ENCODE data around the gene HOXA4. TPM values are rescaled to one million over a fixed set of nuclear protein-coding genes. Genes with fewer than 3 reads are reported as not detected.

HOXA4 gene
- total RNA-seq, 1 donor from 2014 or later: not detected

DNA sequence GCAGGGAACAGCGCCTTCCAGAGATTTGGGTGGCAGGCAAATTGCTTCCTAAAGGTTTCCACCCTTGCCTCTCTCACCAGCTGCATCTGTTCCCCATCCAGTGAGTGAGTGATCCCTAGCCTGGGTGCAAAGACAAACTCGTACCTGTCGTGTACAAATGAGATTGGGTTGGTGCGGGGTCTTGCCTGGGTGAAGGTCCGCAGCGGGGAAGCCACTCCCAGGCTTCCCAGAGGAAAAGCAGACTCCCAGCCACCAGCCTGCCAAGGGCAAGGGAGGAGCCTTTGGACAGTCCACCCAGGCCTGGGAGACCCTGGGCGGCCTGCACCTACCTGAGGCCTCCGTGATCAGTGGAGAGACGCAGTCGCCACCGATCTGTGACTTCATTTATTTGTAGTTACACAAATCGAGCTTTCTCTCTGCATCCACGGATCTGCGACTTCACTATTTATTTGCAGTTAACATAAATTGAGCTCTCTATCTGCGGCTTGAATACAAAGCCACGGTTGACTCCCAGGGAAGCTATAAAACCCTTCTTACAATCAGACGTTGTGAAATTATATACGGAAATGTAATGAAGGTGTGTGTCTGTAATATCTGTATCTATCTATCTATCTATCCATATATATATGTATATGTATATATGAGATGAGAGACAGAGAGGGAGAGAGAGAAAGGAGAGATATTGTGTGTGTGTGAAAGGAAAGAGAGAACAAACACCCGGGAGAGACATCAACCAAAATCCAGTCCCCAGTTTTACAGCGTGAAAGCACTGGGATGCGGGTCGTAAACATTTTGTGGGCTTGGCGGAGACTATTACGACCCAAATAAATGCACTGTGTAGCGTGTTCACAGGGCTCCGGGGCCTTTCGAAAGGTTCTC is 28.9 kb upstream of the HOXA4 start:
- Mint-ChIP-seq H3K4me1 (peaks cover 4% of the 10 kb centered on the region), H3K27me3 (ENCODE audit: insufficient read depth, low read depth) (peaks cover 92% of the 10 kb centered on the region), H3K4me3 (peak overlapping the region; percentile 33), H3K27ac (no peak overlapping the region), H3K36me3 (peaks cover 2% of the 10 kb centered on the region), H3K9me3 (peaks cover 15% of the 10 kb centered on the region)
- Histone ChIP-seq H3K4me2 (no peak overlapping the region), H3K27me3 (peaks cover 100% of the 10 kb centered on the region), H3K36me3 (no peaks in the 10 kb centered on the region), H3K27ac (no peak overlapping the region), H3K79me2 (ENCODE audit: low read depth) (no peaks in the 10 kb centered on the region), H4K20me1 (ENCODE audit: low read depth) (peaks cover 54% of the 10 kb centered on the region), H2AFZ (replicated peaks) (no peak overlapping the region), H3F3A (ENCODE audit: low read depth) (no peaks in the 10 kb centered on the region), H3K9me3 (ENCODE audit: low read depth) (no peaks in the 10 kb centered on the region), H3K4me1 (no peaks in the 10 kb centered on the region), H3K9ac (no peak overlapping the region), H3K4me3 (no peak overlapping the region)
- TF ChIP-seq EZH2phosphoT487 (IDR thresholded peaks at IDR 0.05): no peak
- peak; percentile 67 for TF ChIP-seq EZH2 (IDR thresholded peaks at IDR 0.05)
- no peak for DNase-seq (ENCODE audit: low spot score)

DNA sequence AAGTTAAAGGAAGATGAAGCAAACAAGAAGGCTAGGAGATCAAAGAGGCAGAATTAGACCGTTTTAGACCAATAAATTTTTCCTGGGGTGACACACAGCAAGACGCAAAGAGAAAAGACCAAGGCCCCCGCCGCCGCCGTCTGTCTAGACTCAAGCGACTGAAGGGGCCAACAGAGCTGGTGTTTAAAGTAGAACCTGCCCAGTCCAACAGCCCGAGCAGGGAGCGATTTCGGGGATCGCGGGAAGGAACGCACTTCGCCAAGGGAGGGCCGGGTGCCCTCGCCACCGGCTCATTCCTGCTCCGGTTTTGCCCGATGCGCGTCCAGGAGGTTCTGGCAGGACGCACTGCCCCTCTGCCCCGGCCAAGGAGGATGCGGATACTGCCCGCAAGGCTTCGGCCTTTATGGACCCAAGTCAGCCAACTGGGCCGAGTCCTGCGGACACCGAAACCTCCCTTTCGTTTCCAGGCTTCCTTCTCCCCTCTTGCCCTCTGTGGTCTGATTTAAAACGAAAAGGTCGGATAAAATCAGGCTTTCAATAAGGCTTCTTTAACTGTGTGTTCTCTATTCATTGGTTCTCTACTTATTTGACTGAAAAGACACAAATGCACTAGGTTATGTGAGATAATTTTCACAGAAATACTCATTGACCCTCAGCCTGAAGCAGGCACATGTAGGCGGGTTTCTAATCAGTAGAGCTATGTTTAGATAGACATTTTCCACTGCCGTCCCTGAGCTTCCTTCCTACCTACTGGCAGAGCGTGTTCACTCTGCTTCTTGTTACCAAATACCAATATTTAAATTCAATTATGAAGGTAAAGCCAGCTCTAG is 28.1 kb upstream of the HOXA4 start:
- H3K27me3 ChIP-seq: peaks cover 100% of the 10 kb centered on the region
- H3K9me3 ChIP-seq (ENCODE audit: low read depth): no peaks in the 10 kb centered on the region
- H3K4me2 ChIP-seq: no peak overlapping the region
- no peak overlapping the region for H3K4me3 ChIP-seq
- TF ChIP-seq, protein P1, sequence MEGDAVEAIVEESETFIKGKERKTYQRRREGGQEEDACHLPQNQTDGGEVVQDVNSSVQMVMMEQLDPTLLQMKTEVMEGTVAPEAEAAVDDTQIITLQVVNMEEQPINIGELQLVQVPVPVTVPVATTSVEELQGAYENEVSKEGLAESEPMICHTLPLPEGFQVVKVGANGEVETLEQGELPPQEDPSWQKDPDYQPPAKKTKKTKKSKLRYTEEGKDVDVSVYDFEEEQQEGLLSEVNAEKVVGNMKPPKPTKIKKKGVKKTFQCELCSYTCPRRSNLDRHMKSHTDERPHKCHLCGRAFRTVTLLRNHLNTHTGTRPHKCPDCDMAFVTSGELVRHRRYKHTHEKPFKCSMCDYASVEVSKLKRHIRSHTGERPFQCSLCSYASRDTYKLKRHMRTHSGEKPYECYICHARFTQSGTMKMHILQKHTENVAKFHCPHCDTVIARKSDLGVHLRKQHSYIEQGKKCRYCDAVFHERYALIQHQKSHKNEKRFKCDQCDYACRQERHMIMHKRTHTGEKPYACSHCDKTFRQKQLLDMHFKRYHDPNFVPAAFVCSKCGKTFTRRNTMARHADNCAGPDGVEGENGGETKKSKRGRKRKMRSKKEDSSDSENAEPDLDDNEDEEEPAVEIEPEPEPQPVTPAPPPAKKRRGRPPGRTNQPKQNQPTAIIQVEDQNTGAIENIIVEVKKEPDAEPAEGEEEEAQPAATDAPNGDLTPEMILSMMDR (IDR thresholded peaks at IDR 0.05): no peak
- TF ChIP-seq EZH2 (IDR thresholded peaks at IDR 0.05): peak; percentile 80
- TF ChIP-seq EZH2phosphoT487 (IDR thresholded peaks at IDR 0.05): peak; percentile 81
- H3K79me2 ChIP-seq (ENCODE audit: low read depth): no peaks in the 10 kb centered on the region
- H3F3A ChIP-seq (ENCODE audit: low read depth): no peaks in the 10 kb centered on the region
- no peak overlapping the region for H3K27ac ChIP-seq
- H3K4me3 Mint-ChIP-seq: no peak overlapping the region
- H3K27me3 Mint-ChIP-seq (ENCODE audit: insufficient read depth, low read depth): peaks cover 92% of the 10 kb centered on the region
- H3K9ac ChIP-seq: no peak overlapping the region
- H3K27ac Mint-ChIP-seq: no peak overlapping the region
- no peaks in the 10 kb centered on the region for H3K4me1 ChIP-seq
- H3K9me3 Mint-ChIP-seq: peaks cover 15% of the 10 kb centered on the region
- no peaks in the 10 kb centered on the region for H3K36me3 ChIP-seq
- no peak for DNase-seq (ENCODE audit: low spot score)
- peaks cover 4% of the 10 kb centered on the region for H3K4me1 Mint-ChIP-seq
- H3K36me3 Mint-ChIP-seq: peaks cover 2% of the 10 kb centered on the region
- peaks cover 52% of the 10 kb centered on the region for H4K20me1 ChIP-seq (ENCODE audit: low read depth)
- H2AFZ ChIP-seq (replicated peaks): no peak overlapping the region

DNA sequence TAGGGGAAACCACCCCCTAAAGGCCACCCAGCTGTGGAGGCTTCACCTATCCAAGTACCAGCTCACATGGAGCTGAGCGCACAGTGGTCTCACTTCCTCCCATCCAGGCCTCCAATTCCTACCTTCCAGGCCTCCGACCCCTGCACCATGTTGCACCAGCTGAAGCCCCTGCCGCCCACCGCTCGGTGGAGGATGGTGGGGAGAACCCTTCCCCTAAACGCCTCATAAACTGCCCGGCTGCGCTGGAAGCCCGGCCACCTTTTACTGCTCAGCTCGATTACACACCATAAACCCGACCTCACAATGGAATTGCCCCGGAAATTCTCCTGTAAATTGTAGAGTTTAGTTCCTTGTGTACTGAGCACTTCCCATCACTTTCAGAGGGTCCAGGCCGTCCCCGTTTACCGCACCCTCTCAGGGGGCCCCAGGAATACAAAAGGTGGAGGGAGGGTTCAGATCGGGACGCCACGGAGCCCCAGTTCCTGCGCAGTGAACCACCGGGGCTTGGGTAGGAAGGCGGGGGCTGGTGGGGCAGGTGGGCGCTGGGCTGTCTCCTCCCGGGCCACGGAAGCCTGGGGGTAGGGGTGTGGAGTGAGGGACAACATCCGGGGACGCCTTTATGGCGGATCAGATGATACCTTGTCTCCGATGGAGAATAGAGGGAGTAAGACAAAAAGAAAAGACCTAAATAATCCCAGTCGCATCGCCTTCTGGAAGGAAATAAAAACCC is 27.3 kb upstream of the HOXA4 start:
- Histone ChIP-seq H3K36me3 (no peaks in the 10 kb centered on the region), H3F3A (ENCODE audit: low read depth) (no peaks in the 10 kb centered on the region), H3K9me3 (ENCODE audit: low read depth) (no peaks in the 10 kb centered on the region), H3K4me1 (no peaks in the 10 kb centered on the region), H2AFZ (replicated peaks) (no peak overlapping the region), H3K27ac (no peak overlapping the region), H3K79me2 (ENCODE audit: low read depth) (no peaks in the 10 kb centered on the region), H3K4me3 (no peak overlapping the region), H3K9ac (no peak overlapping the region), H3K27me3 (peaks cover 100% of the 10 kb centered on the region), H3K4me2 (no peak overlapping the region), H4K20me1 (ENCODE audit: low read depth) (peaks cover 54% of the 10 kb centered on the region)
- DNase-seq (ENCODE audit: low spot score): no peak
- Mint-ChIP-seq H3K4me1 (peaks cover 4% of the 10 kb centered on the region), H3K9me3 (peaks cover 19% of the 10 kb centered on the region), H3K27ac (no peak overlapping the region), H3K4me3 (no peak overlapping the region), H3K36me3 (peaks cover 4% of the 10 kb centered on the region), H3K27me3 (ENCODE audit: insufficient read depth, low read depth) (peaks cover 92% of the 10 kb centered on the region)
- TF ChIP-seq EZH2 (IDR thresholded peaks at IDR 0.05): peak; percentile 86
- TF ChIP-seq, protein P1 (IDR thresholded peaks at IDR 0.05): no peak
- TF ChIP-seq EZH2phosphoT487 (IDR thresholded peaks at IDR 0.05): peak; percentile 88

All from neural progenitor cell (in vitro differentiated cells).